ENCODE results near the gene EPS8L1.
"Not testable (repeated sequence)": the region's sequence is repeated elsewhere in the genome, so short reads cannot be mapped to it uniquely, and the experiment has no call there.

EPS8L1 gene

GRCh38 chr19:55101261-55101660, 25.6 kb downstream of the EPS8L1 start:
- H3K4me3 ChIP-seq (ENCODE audit: low read length), result no peak overlapping the region
- no peak overlapping the region for H3K9ac ChIP-seq (ENCODE audit: low read length)
- no peaks in the 10 kb centered on the region for H3K9me3 ChIP-seq (ENCODE audit: control insufficient read depth, low read depth, low read length)
- no peak overlapping the region for H3K27ac ChIP-seq (ENCODE audit: low read length)
- H3K36me3 ChIP-seq (ENCODE audit: control insufficient read depth, low read depth, low read length), result no peaks in the 10 kb centered on the region
- H3K4me1 ChIP-seq (ENCODE audit: control insufficient read depth, low read depth, low read length), result no peaks in the 10 kb centered on the region
- H3K27me3 ChIP-seq (ENCODE audit: control insufficient read depth, insufficient read depth, low read length), result no peaks in the 10 kb centered on the region

GRCh38 chr19:55103190-55103589, 27.5 kb downstream of the EPS8L1 start:
- no peak overlapping the region for H3K27ac ChIP-seq (ENCODE audit: low read length)
- H3K9ac ChIP-seq (ENCODE audit: low read length), result no peak overlapping the region

GRCh38 chr19:55105237-55105636, 29.6 kb downstream of the EPS8L1 start:
- H3K4me1 ChIP-seq (ENCODE audit: control insufficient read depth, low read depth, low read length), result no peaks in the 10 kb centered on the region
- H3K9ac ChIP-seq (ENCODE audit: low read length), result no peak overlapping the region
- H3K4me3 ChIP-seq (ENCODE audit: low read length), result no peak overlapping the region
- H3K27me3 ChIP-seq (ENCODE audit: control insufficient read depth, insufficient read depth, low read length), result no peaks in the 10 kb centered on the region
- H3K9me3 ChIP-seq (ENCODE audit: control insufficient read depth, low read depth, low read length), result no peaks in the 10 kb centered on the region
- no peaks in the 10 kb centered on the region for H3K36me3 ChIP-seq (ENCODE audit: control insufficient read depth, low read depth, low read length)
- H3K27ac ChIP-seq (ENCODE audit: low read length), result no peak overlapping the region

More at GRCh38 chr19:55103190-55103589, 27.5 kb downstream of the EPS8L1 start:
- no peaks in the 10 kb centered on the region for H3K27me3 ChIP-seq (ENCODE audit: control insufficient read depth, insufficient read depth, low read length)
- H3K4me1 ChIP-seq (ENCODE audit: control insufficient read depth, low read depth, low read length), result no peaks in the 10 kb centered on the region
- no peaks in the 10 kb centered on the region for H3K36me3 ChIP-seq (ENCODE audit: control insufficient read depth, low read depth, low read length)
- no peaks in the 10 kb centered on the region for H3K9me3 ChIP-seq (ENCODE audit: control insufficient read depth, low read depth, low read length)
- no peak overlapping the region for H3K4me3 ChIP-seq (ENCODE audit: low read length)

GRCh38 chr19:55106591-55106990, 30.9 kb downstream of the EPS8L1 start:
- Histone ChIP-seq H3K4me1 (ENCODE audit: control insufficient read depth, low read depth, low read length) (no peaks in the 10 kb centered on the region), H3K27me3 (ENCODE audit: control insufficient read depth, insufficient read depth, low read length) (no peaks in the 10 kb centered on the region), H3K4me3 (ENCODE audit: low read length) (no peak overlapping the region), H3K36me3 (ENCODE audit: control insufficient read depth, low read depth, low read length) (no peaks in the 10 kb centered on the region), H3K9ac (ENCODE audit: low read length) (no peak overlapping the region), H3K27ac (ENCODE audit: low read length) (no peak overlapping the region), H3K9me3 (ENCODE audit: control insufficient read depth, low read depth, low read length) (no peaks in the 10 kb centered on the region)

GRCh38 chr19:55107252-55107651, 31.6 kb downstream of the EPS8L1 start:
- not testable (repeated sequence) for H3K9me3 ChIP-seq (ENCODE audit: control insufficient read depth, low read depth, low read length); H3K4me3 ChIP-seq (ENCODE audit: low read length); H3K27ac ChIP-seq (ENCODE audit: low read length); H3K27me3 ChIP-seq (ENCODE audit: control insufficient read depth, insufficient read depth, low read length); H3K36me3 ChIP-seq (ENCODE audit: control insufficient read depth, low read depth, low read length); H3K9ac ChIP-seq (ENCODE audit: low read length); H3K4me1 ChIP-seq (ENCODE audit: control insufficient read depth, low read depth, low read length)

- H3K9ac ChIP-seq (ENCODE audit: low read length), result no peak overlapping the region
- no peaks in the 10 kb centered on the region for H3K27me3 ChIP-seq (ENCODE audit: control insufficient read depth, insufficient read depth, low read length)
- no peak overlapping the region for H3K4me3 ChIP-seq (ENCODE audit: low read length)
- H3K27ac ChIP-seq (ENCODE audit: low read length), result no peak overlapping the region
- no peaks in the 10 kb centered on the region for H3K36me3 ChIP-seq (ENCODE audit: control insufficient read depth, low read depth, low read length)
- peaks cover 8% of the 10 kb centered on the region for H3K4me1 ChIP-seq (ENCODE audit: control insufficient read depth, low read depth, low read length)
- no peaks in the 10 kb centered on the region for H3K9me3 ChIP-seq (ENCODE audit: control insufficient read depth, low read depth, low read length)
These were observed 34.0 kb downstream of the EPS8L1 start for GRCh38 chr19:55109527-55110291.

GRCh38 chr19:55111238-55111831, 35.7 kb downstream of the EPS8L1 start:
- Histone ChIP-seq H3K27ac (ENCODE audit: low read length) (no peak overlapping the region), H3K9me3 (ENCODE audit: control insufficient read depth, low read depth, low read length) (no peaks in the 10 kb centered on the region), H3K27me3 (ENCODE audit: control insufficient read depth, insufficient read depth, low read length) (no peaks in the 10 kb centered on the region), H3K4me1 (ENCODE audit: control insufficient read depth, low read depth, low read length) (peaks cover 14% of the 10 kb centered on the region), H3K4me3 (ENCODE audit: low read length) (no peak overlapping the region), H3K9ac (ENCODE audit: low read length) (no peak overlapping the region), H3K36me3 (ENCODE audit: control insufficient read depth, low read depth, low read length) (no peaks in the 10 kb centered on the region)

GRCh38 chr19:55112246-55112776, 36.6 kb downstream of the EPS8L1 start:
- Histone ChIP-seq H3K9ac (ENCODE audit: low read length) (no peak overlapping the region), H3K9me3 (ENCODE audit: control insufficient read depth, low read depth, low read length) (no peaks in the 10 kb centered on the region), H3K36me3 (ENCODE audit: control insufficient read depth, low read depth, low read length) (no peaks in the 10 kb centered on the region), H3K27me3 (ENCODE audit: control insufficient read depth, insufficient read depth, low read length) (no peaks in the 10 kb centered on the region), H3K4me1 (ENCODE audit: control insufficient read depth, low read depth, low read length) (peaks cover 14% of the 10 kb centered on the region), H3K4me3 (ENCODE audit: low read length) (no peak overlapping the region), H3K27ac (ENCODE audit: low read length) (no peak overlapping the region)

- no peaks in the 10 kb centered on the region for H3K9me3 ChIP-seq (ENCODE audit: control insufficient read depth, low read depth, low read length)
- H3K36me3 ChIP-seq (ENCODE audit: control insufficient read depth, low read depth, low read length), result no peaks in the 10 kb centered on the region
- no peaks in the 10 kb centered on the region for H3K27me3 ChIP-seq (ENCODE audit: control insufficient read depth, insufficient read depth, low read length)
- peaks cover 14% of the 10 kb centered on the region for H3K4me1 ChIP-seq (ENCODE audit: control insufficient read depth, low read depth, low read length)
- peak overlapping the region; percentile 24 for H3K27ac ChIP-seq (ENCODE audit: low read length)
- H3K9ac ChIP-seq (ENCODE audit: low read length), result peak overlapping the region; percentile 48
- H3K4me3 ChIP-seq (ENCODE audit: low read length), result no peak overlapping the region
These were observed 37.3 kb downstream of the EPS8L1 start for GRCh38 chr19:55112777-55113569.

- peak overlapping the region; percentile 24 for H3K27ac ChIP-seq (ENCODE audit: low read length)
- no peaks in the 10 kb centered on the region for H3K9me3 ChIP-seq (ENCODE audit: control insufficient read depth, low read depth, low read length)
- no peak overlapping the region for H3K4me3 ChIP-seq (ENCODE audit: low read length)
- H3K27me3 ChIP-seq (ENCODE audit: control insufficient read depth, insufficient read depth, low read length), result no peaks in the 10 kb centered on the region
- H3K9ac ChIP-seq (ENCODE audit: low read length), result peak overlapping the region; percentile 48
- no peaks in the 10 kb centered on the region for H3K36me3 ChIP-seq (ENCODE audit: control insufficient read depth, low read depth, low read length)
- peaks cover 14% of the 10 kb centered on the region for H3K4me1 ChIP-seq (ENCODE audit: control insufficient read depth, low read depth, low read length)
These were observed 37.9 kb downstream of the EPS8L1 start for GRCh38 chr19:55113570-55114039.

GRCh38 chr19:55114566-55115145, 39.0 kb downstream of the EPS8L1 start:
- H3K4me3 ChIP-seq (ENCODE audit: low read length), result no peak overlapping the region
- no peak overlapping the region for H3K27ac ChIP-seq (ENCODE audit: low read length)
- no peaks in the 10 kb centered on the region for H3K27me3 ChIP-seq (ENCODE audit: control insufficient read depth, insufficient read depth, low read length)
- no peak overlapping the region for H3K9ac ChIP-seq (ENCODE audit: low read length)
- no peaks in the 10 kb centered on the region for H3K9me3 ChIP-seq (ENCODE audit: control insufficient read depth, low read depth, low read length)
- H3K4me1 ChIP-seq (ENCODE audit: control insufficient read depth, low read depth, low read length), result peaks cover 14% of the 10 kb centered on the region
- H3K36me3 ChIP-seq (ENCODE audit: control insufficient read depth, low read depth, low read length), result no peaks in the 10 kb centered on the region
